OCI-M1 (cell line): ENCODE data around the gene CALCOCO1.
"Not testable (repeated sequence)": the region's sequence is repeated elsewhere in the genome, so short reads cannot be mapped to it uniquely, and the experiment has no call there.

ENCODE experiments used
- DNase-seq: peaks from one replicate; lab custom pipeline; 2025; lab: John Stamatoyannopoulos, UW

CALCOCO1 gene

DNA sequence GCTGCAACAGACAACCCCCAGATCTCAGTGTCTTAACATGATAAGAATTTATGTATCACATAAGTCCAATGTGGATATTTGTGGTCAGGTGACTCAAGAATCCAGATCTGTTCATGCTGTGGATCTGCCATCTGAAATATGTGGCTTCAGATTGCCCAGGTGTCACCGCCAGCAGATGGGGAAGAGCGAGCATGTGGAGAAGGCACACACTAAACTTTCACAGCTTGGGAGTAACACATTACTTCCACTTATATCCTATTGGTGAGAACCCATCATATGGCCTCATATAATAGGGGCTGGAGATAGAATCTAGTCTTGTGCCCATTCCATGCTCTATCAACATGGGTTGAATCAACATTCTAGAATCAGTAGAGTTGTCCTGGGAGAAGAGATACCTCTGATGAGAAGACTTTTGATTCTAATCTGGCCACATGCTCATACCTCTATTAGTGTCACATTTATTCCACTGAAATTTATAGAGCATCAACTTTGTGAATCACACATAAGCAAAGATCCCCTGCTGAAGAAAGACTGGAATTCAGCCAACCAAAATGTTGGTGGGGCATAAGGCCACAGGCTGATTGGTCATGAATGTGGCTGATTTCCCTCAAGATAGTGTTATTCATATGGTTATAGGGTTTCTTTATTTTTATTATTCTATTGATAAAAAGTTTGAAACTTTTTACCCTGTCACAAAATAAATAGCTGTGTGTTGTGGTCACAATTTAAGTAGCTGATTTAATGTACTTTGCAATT, 6.0 kb upstream of the CALCOCO1 start:
- no peak for DNase-seq

DNA sequence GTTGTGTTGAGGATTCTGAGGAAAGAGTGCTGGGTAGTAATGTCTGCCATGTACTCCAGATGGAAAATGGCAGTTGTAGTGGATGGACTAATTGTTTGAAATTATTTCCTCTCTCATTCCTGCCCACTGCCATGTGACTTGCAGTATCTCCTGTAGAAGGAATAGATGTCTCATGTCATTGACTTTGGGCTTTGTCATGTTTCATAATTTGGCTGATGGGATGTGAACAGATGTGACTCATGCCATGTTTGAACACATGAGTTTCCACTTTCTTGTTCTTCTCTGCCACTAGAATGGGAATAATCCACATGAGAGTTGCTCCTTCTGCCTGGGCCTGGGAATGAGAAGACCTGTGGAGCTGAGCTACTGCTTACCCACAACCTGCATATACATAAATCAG, 2.4 kb upstream of the CALCOCO1 start:
- no peak for DNase-seq

GRCh38 chr12:53728206-53728605, 954 bp upstream of the CALCOCO1 start:
- no peak for DNase-seq

DNA sequence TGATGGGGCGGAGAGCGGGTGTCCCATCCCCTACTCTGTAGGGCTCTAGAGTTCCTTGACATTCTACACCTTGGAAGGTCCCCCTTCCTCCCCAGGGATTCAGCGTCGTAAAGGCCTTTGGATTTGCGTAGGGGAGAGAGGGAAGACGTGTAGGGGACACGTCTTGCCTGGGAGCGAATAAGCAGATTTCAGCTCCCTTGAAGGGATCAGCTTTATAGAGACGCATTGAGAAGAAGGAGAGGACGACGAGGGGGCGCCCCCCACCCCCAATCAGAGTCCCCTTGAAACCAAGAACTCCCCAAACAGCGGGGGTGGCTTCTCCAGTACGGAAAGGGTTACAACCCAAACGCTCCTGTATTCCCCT, 324 bp downstream of the CALCOCO1 start:
- DNase-seq: no peak

- DNase-seq: peak; percentile 33
These were observed 911 bp downstream of the CALCOCO1 start for GRCh38 chr12:53726341-53726740.

- DNase-seq: no peak
These were observed 1.4 kb downstream of the CALCOCO1 start for GRCh38 chr12:53725824-53726223.

GRCh38 chr12:53722450-53723041, 4.7 kb downstream of the CALCOCO1 start:
- DNase-seq: peak; percentile 40

DNA sequence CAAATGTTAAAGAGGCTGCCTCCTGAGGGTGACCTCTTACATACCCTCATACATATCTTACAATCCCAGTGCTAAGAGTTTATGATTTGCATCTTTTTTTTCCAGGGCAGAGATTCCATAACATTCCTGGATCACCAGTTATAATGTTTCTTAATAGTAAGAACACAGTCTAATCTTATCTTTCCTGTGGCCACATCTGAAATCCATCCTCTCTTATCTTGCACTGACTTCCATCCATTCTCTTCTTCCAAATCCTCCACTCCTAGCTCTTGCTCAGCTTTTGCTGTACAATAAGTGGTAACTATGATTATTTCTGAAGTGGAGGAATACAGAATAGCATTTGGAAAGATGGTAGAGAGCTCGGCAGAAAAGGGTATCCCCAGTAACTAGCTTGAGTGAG, 6.3 kb downstream of the CALCOCO1 start:
- no peak for DNase-seq

- DNase-seq: no peak
These were observed 7.6 kb downstream of the CALCOCO1 start for GRCh38 chr12:53719649-53720048.

GRCh38 chr12:53718567-53718966, 8.7 kb downstream of the CALCOCO1 start:
- not testable (repeated sequence) for DNase-seq

- no peak for DNase-seq
These were observed 9.9 kb downstream of the CALCOCO1 start for GRCh38 chr12:53717319-53717718.

- DNase-seq: no peak
These were observed 13.2 kb downstream of the CALCOCO1 start for GRCh38 chr12:53714004-53714403.

GRCh38 chr12:53713516-53713915, 13.7 kb downstream of the CALCOCO1 start:
- DNase-seq: no peak

GRCh38 chr12:53712059-53712643, 15.1 kb downstream of the CALCOCO1 start:
- DNase-seq: no peak

- DNase-seq: no peak
These were observed 17.2 kb downstream of the CALCOCO1 start for GRCh38 chr12:53710091-53710490.

GRCh38 chr12:53709671-53710070, 17.6 kb downstream of the CALCOCO1 start:
- DNase-seq: no peak

GRCh38 chr12:53706080-53706479, 21.2 kb downstream of the CALCOCO1 start:
- no peak for DNase-seq

DNA sequence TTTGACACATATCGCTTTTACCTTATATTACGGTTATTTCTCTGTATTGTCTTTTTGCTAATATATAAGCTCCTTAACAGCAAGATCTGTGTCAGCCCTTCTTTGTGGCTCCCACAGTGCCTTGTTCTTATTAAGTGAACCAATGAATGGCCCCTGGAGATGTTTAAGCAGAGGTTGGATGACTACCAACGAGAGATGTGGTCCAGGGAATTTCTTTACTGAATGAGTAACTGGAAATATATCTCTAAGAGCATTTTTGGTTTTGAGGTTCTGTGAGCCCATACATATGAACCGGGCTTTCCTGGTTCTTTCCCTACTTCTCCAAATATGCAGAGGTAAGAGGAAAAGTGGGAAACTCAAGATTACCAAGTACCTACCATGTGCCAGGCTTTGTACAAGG, 23.5 kb downstream of the CALCOCO1 start:
- no peak for DNase-seq

DNA sequence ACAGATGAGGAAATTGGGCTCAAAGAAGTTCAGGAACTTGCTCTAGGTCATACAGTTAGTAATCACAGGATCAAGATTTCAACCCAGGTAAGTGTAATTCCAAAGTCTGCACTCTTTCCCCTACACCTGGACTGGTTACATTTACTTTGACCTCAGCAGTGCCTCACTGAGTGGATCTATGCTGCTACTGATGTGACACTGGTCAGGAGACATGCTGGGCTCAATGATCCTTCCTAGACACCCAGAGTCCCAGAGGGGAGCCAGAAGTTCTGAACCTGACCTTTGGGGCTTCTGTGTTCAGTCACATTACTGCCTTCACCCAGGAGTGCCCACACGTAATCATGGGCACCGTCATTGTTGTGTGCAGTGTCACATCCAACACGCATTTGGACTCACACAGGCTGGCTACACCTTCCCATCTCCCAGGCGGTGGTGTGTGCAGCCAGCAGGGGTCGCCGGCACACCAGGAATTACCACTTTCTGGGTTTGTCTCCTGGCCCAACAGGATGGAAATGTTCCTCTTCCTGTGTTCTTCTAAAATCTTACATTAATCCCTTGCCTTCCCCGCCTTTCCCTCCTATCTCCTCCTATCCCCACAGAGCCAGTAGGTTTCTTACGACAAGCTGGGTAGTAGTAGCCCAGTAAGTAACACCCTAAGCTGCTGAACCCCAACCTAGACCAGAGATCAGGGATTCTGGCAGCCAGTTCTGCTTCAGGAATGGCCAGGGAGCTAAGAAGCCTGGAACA, 25.6 kb downstream of the CALCOCO1 start:
- DNase-seq: peak; percentile 77

GRCh38 chr12:53700567-53700966, 26.7 kb downstream of the CALCOCO1 start:
- no peak for DNase-seq

DNA sequence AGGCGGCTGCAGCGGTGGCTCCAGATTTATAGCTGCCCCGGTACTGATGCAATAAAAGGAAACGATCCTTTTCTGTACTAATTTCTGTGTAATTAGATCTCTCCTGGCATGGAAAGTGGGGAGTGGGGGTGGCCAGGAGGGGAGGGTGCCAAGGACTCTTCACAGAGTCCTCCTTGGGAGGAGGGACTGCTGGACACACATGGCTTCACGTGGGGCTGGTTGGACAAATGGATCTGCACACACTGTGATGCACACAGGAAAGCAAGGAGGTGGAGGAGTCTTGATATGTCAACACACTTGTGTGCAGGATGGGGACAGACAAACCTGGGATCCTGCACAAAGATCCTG, 27.6 kb downstream of the CALCOCO1 start:
- DNase-seq: no peak

GRCh38 chr12:53698948-53699677, 28.1 kb downstream of the CALCOCO1 start:
- DNase-seq: no peak
